ENCODE measurements around the gene APOL1. TPM values are rescaled to one million over a fixed set of nuclear protein-coding genes. Genes with fewer than 3 reads are reported as not detected.
"Not testable (repeated sequence)": the region's sequence is repeated elsewhere in the genome, so short reads cannot be mapped to it uniquely, and the experiment has no call there.

Gene APOL1
- total RNA-seq, 1 donor = 21.6 TPM

GRCh38 chr22:36267058-36267457 lies 14.1 kb downstream of the APOL1 start:
- no peak for DNase-seq (ENCODE audit: low read depth)
- no peak overlapping the region for H3K4me3 ChIP-seq (ENCODE audit: low read depth, low read length)
- TF ChIP-seq, protein P1, sequence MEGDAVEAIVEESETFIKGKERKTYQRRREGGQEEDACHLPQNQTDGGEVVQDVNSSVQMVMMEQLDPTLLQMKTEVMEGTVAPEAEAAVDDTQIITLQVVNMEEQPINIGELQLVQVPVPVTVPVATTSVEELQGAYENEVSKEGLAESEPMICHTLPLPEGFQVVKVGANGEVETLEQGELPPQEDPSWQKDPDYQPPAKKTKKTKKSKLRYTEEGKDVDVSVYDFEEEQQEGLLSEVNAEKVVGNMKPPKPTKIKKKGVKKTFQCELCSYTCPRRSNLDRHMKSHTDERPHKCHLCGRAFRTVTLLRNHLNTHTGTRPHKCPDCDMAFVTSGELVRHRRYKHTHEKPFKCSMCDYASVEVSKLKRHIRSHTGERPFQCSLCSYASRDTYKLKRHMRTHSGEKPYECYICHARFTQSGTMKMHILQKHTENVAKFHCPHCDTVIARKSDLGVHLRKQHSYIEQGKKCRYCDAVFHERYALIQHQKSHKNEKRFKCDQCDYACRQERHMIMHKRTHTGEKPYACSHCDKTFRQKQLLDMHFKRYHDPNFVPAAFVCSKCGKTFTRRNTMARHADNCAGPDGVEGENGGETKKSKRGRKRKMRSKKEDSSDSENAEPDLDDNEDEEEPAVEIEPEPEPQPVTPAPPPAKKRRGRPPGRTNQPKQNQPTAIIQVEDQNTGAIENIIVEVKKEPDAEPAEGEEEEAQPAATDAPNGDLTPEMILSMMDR (IDR thresholded peaks at IDR 0.05; ENCODE audit: insufficient read depth, low read depth, low read length) = no peak

GRCh38 chr22:36267896-36268485 lies 15.1 kb downstream of the APOL1 start:
- no peak overlapping the region for H3K4me3 ChIP-seq (ENCODE audit: low read depth, low read length)
- TF ChIP-seq, protein P1 (IDR thresholded peaks at IDR 0.05; ENCODE audit: insufficient read depth, low read depth, low read length) = no peak
- no peak for DNase-seq (ENCODE audit: low read depth)

DNA sequence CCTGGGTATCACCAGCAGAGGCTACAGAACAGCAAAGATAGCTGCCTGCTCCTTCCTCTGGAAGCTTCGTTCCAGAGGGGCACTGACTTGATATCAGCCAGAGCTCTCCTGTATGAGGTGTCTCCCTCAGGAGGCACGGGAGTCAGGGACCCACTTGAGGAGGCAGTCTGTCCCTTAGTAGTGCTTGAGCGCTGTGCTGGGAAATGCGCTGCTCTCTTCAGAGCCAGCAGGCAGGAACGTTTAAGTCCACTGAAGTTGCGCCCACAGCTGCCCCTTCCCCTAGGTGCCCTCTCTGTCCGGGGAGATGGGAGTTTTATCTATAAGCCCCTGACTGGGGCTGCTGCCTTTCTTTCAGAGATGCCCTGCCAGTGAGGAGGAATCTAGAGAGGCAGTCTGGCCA lies 18.3 kb downstream of the APOL1 start:
- H3K4me3 ChIP-seq (ENCODE audit: low read depth, low read length); DNase-seq (ENCODE audit: low read depth): not testable (repeated sequence)

- DNase-seq (ENCODE audit: low read depth); H3K4me3 ChIP-seq (ENCODE audit: low read depth, low read length): not testable (repeated sequence)
These were observed 19.0 kb downstream of the APOL1 start for GRCh38 chr22:36271951-36272350.

GRCh38 chr22:36274531-36274930 lies 21.6 kb downstream of the APOL1 start:
- no peak overlapping the region for H3K4me3 ChIP-seq (ENCODE audit: low read depth, low read length)
- TF ChIP-seq, protein P1 (IDR thresholded peaks at IDR 0.05; ENCODE audit: insufficient read depth, low read depth, low read length) = no peak
- DNase-seq (ENCODE audit: low read depth) = no peak

- peak; percentile 65 for DNase-seq (ENCODE audit: low read depth)
- no peak overlapping the region for H3K4me3 ChIP-seq (ENCODE audit: low read depth, low read length)
- TF ChIP-seq, protein P1 (IDR thresholded peaks at IDR 0.05; ENCODE audit: insufficient read depth, low read depth, low read length) = peak; percentile 73
These were observed 24.8 kb downstream of the APOL1 start for GRCh38 chr22:36277482-36278291.

GRCh38 chr22:36279219-36279666 lies 26.3 kb downstream of the APOL1 start:
- TF ChIP-seq, protein P1 (IDR thresholded peaks at IDR 0.05; ENCODE audit: insufficient read depth, low read depth, low read length) = no peak
- DNase-seq (ENCODE audit: low read depth) = peak; percentile 58
- no peak overlapping the region for H3K4me3 ChIP-seq (ENCODE audit: low read depth, low read length)

- DNase-seq (ENCODE audit: low read depth) = no peak
- TF ChIP-seq, protein P1 (IDR thresholded peaks at IDR 0.05; ENCODE audit: insufficient read depth, low read depth, low read length) = no peak
- H3K4me3 ChIP-seq (ENCODE audit: low read depth, low read length) = no peak overlapping the region
These were observed 27.4 kb downstream of the APOL1 start for GRCh38 chr22:36280379-36280778.

Measured in fibroblast of villous mesenchyme (primary cell).